Measurements from ENCODE around the gene CDPF1. TPM values are rescaled to one million over a fixed set of nuclear protein-coding genes. Genes with fewer than 3 reads are reported as not detected.

CDPF1 gene
- total RNA-seq, 1 donor from 2014 or later, result 6.7 TPM

DNA sequence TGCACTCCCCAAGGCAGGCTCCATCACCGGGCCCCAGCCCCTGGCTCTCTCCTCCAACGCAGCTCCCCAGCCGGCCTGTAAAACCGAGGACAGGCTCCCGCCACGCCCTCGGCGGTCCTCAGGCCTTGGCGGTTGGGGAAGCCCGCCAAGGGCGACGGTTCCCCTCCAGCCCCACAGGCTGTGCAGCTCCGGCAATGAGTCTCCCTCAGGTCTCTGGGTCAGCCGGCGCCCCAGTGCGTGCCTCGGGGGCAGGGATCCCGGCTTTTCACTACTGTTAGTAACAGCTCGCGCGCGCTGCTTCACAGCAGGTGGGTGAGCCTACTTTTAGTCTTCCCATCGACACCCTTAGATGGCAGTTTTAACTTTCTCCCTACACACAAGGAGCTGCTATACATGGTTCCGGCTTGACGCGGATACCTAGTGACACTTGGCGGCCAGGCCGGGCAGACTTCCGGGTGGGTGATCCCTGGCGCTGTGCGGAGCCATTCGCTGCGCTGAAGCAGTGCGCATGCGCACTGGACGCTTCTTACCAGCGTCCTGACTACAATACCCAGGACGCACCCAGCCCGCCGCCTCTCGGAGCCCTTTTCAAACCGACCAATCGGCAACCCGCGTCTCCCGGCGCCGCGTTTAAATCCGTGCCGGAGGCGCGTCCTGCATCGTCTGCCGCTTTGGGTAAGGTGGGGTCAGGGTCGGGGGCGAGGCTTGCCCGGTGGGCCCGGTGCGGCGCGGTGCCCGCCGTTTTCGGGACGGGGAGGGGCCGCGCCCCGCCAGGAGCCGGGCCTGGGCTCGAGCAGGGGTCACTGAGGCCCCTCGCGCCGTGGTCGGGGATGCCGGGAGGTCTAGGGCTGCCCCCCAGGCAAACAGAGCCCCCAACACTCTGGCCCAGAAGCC, 46.4 kb upstream of the CDPF1 start, which contains the start of gene GTSE1:
Gene GTSE1, plus strand, starts transcription at position 614 of the 894 bp plus-strand sequence. CDS start 531 bp downstream, outside the sequence.
- Histone ChIP-seq H4K20me1 (ENCODE audit: low read depth) (peaks cover 11% of the 10 kb centered on the region), H3K4me3 (peak within 1 kb of the TSS; percentile 84), H3K4me1 (peaks cover 15% of the 10 kb centered on the region), H3K27me3 (no peaks in the 10 kb centered on the region), H3K4me2 (peak within 1 kb of the TSS; percentile 93), H2AFZ (replicated peaks) (peak within 1 kb of the TSS; percentile 83), H3K27ac (no peak within 1 kb of the TSS), H3F3A (ENCODE audit: low read depth) (peaks cover 9% of the 10 kb centered on the region), H3K36me3 (no peaks in the 10 kb centered on the region), H3K9ac (peak within 1 kb of the TSS; percentile 40), H3K79me2 (ENCODE audit: low read depth) (peaks cover 41% of the 10 kb centered on the region), H3K9me3 (ENCODE audit: low read depth) (no peaks in the 10 kb centered on the region)
- Mint-ChIP-seq H3K36me3 (peaks cover 23% of the 10 kb centered on the region), H3K9me3 (no peaks in the 10 kb centered on the region), H3K27me3 (ENCODE audit: insufficient read depth, low read depth) (peaks cover 7% of the 10 kb centered on the region), H3K4me3 (peak within 1 kb of the TSS; percentile 94), H3K4me1 (peaks cover 40% of the 10 kb centered on the region), H3K27ac (peak within 1 kb of the TSS; percentile 92)
- DNase-seq (ENCODE audit: low spot score), result peak; percentile 100
- no peak for TF ChIP-seq EZH2 (IDR thresholded peaks at IDR 0.05)
- TF ChIP-seq, protein P1, sequence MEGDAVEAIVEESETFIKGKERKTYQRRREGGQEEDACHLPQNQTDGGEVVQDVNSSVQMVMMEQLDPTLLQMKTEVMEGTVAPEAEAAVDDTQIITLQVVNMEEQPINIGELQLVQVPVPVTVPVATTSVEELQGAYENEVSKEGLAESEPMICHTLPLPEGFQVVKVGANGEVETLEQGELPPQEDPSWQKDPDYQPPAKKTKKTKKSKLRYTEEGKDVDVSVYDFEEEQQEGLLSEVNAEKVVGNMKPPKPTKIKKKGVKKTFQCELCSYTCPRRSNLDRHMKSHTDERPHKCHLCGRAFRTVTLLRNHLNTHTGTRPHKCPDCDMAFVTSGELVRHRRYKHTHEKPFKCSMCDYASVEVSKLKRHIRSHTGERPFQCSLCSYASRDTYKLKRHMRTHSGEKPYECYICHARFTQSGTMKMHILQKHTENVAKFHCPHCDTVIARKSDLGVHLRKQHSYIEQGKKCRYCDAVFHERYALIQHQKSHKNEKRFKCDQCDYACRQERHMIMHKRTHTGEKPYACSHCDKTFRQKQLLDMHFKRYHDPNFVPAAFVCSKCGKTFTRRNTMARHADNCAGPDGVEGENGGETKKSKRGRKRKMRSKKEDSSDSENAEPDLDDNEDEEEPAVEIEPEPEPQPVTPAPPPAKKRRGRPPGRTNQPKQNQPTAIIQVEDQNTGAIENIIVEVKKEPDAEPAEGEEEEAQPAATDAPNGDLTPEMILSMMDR (IDR thresholded peaks at IDR 0.05), result peak; percentile 29
- no peak for TF ChIP-seq EZH2phosphoT487 (IDR thresholded peaks at IDR 0.05)

DNA sequence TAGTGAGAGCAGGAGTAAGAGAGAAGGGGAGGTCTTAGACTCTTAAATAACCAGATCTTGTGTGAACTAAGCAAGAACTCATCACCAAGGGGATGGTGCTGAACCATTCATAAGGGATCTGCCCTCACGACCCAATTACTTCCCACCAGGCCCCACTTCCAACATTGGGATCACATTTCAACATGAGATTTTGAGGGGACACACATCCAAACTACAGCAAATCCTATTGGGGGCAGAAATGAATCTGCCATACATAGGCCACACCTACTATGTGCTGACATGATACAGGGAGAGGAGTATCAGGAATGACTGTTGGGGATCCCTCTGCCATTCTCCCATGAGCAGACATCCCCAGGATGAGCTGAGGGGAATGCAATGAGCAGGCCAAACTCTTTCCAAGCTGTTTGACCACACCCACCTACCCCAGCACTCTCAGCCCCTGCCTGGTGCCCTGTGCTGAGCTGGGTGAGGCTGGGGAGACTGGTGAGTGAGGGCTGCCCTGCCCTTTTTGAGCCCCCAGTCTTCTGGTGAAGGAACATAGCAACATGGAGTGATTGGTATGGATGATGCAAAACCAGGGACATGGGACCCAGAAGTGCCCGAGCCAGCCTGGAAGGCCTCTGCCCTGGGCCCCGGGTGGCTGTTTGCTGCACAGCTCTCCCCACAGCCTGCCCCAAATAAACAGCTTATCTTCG, 45.3 kb upstream of the CDPF1 start:
- TF ChIP-seq, protein P1 (IDR thresholded peaks at IDR 0.05), result no peak
- TF ChIP-seq EZH2phosphoT487 (IDR thresholded peaks at IDR 0.05) (no peak), EZH2 (IDR thresholded peaks at IDR 0.05) (no peak)
- peaks cover 31% of the 10 kb centered on the region for H3K79me2 ChIP-seq (ENCODE audit: low read depth)
- H4K20me1 ChIP-seq (ENCODE audit: low read depth), result peaks cover 11% of the 10 kb centered on the region
- peaks cover 15% of the 10 kb centered on the region for H3K4me1 ChIP-seq
- no peak overlapping the region for H2AFZ ChIP-seq (replicated peaks)
- Mint-ChIP-seq H3K9me3 (no peaks in the 10 kb centered on the region), H3K27me3 (ENCODE audit: insufficient read depth, low read depth) (peaks cover 7% of the 10 kb centered on the region), H3K4me3 (peak overlapping the region; percentile 93), H3K27ac (peak overlapping the region; percentile 57), H3K36me3 (peaks cover 14% of the 10 kb centered on the region), H3K4me1 (peaks cover 38% of the 10 kb centered on the region)
- no peak overlapping the region for H3K27ac ChIP-seq
- no peaks in the 10 kb centered on the region for H3K36me3 ChIP-seq
- H3K9me3 ChIP-seq (ENCODE audit: low read depth), result no peaks in the 10 kb centered on the region
- peak overlapping the region; percentile 84 for H3K4me3 ChIP-seq
- H3K4me2 ChIP-seq, result peak overlapping the region; percentile 92
- peaks cover 9% of the 10 kb centered on the region for H3F3A ChIP-seq (ENCODE audit: low read depth)
- no peak for DNase-seq (ENCODE audit: low spot score)
- H3K27me3 ChIP-seq, result no peaks in the 10 kb centered on the region
- H3K9ac ChIP-seq, result no peak overlapping the region

DNA sequence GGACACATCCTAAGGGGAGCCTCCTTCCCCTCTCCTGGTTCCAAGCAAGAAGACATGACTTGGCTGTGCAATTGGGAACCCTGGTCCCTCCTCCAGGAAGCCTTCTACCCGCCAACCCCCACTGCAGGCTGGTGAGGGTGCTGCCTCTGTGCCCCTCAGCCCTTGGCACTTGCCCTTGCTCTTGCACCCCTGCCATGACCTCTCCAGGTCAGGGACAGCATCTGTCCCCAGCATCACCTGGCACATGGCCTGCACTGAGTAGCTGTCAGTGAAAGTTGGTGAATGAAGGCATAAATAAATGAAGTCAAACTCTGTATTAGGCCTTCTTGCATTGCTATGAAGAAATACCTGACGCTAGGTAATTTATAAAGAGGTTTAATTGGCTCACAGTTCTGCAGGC, 44.7 kb upstream of the CDPF1 start:
- H3K79me2 ChIP-seq (ENCODE audit: low read depth), result peaks cover 26% of the 10 kb centered on the region
- no peaks in the 10 kb centered on the region for H3K36me3 ChIP-seq
- Mint-ChIP-seq H3K4me1 (peaks cover 38% of the 10 kb centered on the region), H3K9me3 (no peaks in the 10 kb centered on the region), H3K27ac (no peak overlapping the region), H3K4me3 (no peak overlapping the region), H3K27me3 (ENCODE audit: insufficient read depth, low read depth) (peaks cover 9% of the 10 kb centered on the region), H3K36me3 (peaks cover 13% of the 10 kb centered on the region)
- no peak overlapping the region for H3K27ac ChIP-seq
- no peak overlapping the region for H2AFZ ChIP-seq (replicated peaks)
- no peaks in the 10 kb centered on the region for H3K9me3 ChIP-seq (ENCODE audit: low read depth)
- no peak overlapping the region for H3K4me2 ChIP-seq
- DNase-seq (ENCODE audit: low spot score), result no peak
- H4K20me1 ChIP-seq (ENCODE audit: low read depth), result peaks cover 11% of the 10 kb centered on the region
- H3K9ac ChIP-seq, result no peak overlapping the region
- H3K27me3 ChIP-seq, result no peaks in the 10 kb centered on the region
- H3K4me1 ChIP-seq, result peaks cover 15% of the 10 kb centered on the region
- H3F3A ChIP-seq (ENCODE audit: low read depth), result peaks cover 9% of the 10 kb centered on the region
- TF ChIP-seq, protein P1 (IDR thresholded peaks at IDR 0.05), result no peak
- TF ChIP-seq EZH2phosphoT487 (IDR thresholded peaks at IDR 0.05) (no peak), EZH2 (IDR thresholded peaks at IDR 0.05) (no peak)
- H3K4me3 ChIP-seq, result no peak overlapping the region

Measured in neural progenitor cell (in vitro differentiated cells).